ENCODE results near the gene SPPL2C. TPM values are rescaled to one million over a fixed set of nuclear protein-coding genes. Genes with fewer than 3 reads are reported as not detected.

Gene SPPL2C
- total RNA-seq, 1 experiment from 2014 or later, result not detected

DNA sequence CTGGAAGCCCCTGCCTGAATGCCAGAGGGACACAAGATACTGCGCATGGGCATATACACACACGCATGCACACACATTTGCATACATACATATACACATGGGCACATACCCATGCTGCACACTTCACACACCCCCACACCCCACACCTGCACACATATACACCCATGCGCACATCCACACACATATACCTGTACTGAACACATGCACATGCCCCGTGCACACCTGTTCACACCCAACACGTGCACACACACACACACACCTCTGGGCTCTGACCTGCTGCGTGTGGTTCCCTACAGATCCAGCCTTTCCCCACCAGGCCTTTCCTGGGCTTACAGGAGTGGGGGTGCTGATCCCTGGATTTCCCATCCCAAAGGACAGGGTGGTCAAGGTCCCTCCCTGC is 6.3 kb downstream of the SPPL2C start:
- Mint-ChIP-seq H3K4me3 (no peak overlapping the region), H3K27me3 (ENCODE audit: low read depth) (peaks cover 25% of the 10 kb centered on the region), H3K9me3 (0 out of 5 replicates have a peak, but pooled peaks cover 0 to 3% of the 10 kb centered on the region in 2 experiments), H3K4me1 (0 out of 4 replicates have a peak, but pooled peaks cover 0 to 3% of the 10 kb centered on the region in 2 experiments), H3K36me3 (ENCODE audit: insufficient read depth in 1 of 3, low read depth in 3 of 3) (no peaks in the 10 kb centered on the region), H3K27ac (no peak overlapping the region)
- Histone ChIP-seq H3K14ac (ENCODE audit: insufficient read depth, low read length) (no peak overlapping the region), H3K9ac (ENCODE audit: extremely low read depth, insufficient read length, low read length) (no peak overlapping the region), H2BK120ac (ENCODE audit: low read depth, low read length, poor library complexity, severe bottlenecking) (no peak overlapping the region), H3K9me3 (ENCODE audit: control insufficient read depth, low read depth, low read length) (no peaks in the 10 kb centered on the region), H2AFZ (ENCODE audit: low read length) (no peak overlapping the region), H3K4me2 (ENCODE audit: insufficient read depth, insufficient read length, low read length) (no peak overlapping the region), H3T11ph (ENCODE audit: low read length) (no peak overlapping the region), H4K8ac (replicated peaks; ENCODE audit: insufficient read length, low read depth, low read length) (no peak overlapping the region), H2AK5ac (ENCODE audit: insufficient read length, low read length) (no peak overlapping the region), H3K4me1 (ENCODE audit: insufficient read depth, low read length) (no peaks in the 10 kb centered on the region), H2BK20ac (ENCODE audit: low read depth, low read length, poor library complexity, severe bottlenecking) (no peak overlapping the region), H4K5ac (ENCODE audit: insufficient read length, low read depth, low read length) (no peak overlapping the region), H3K79me1 (ENCODE audit: insufficient read depth, low read depth, low read length, poor library complexity, severe bottlenecking) (no peaks in the 10 kb centered on the region), H3K27ac (ENCODE audit: insufficient read length, low read depth, low read length) (no peak overlapping the region), H4K20me1 (ENCODE audit: control insufficient read depth, insufficient read depth, insufficient read length) (no peaks in the 10 kb centered on the region), H3K79me2 (ENCODE audit: insufficient read depth, low read length) (no peaks in the 10 kb centered on the region), H3K23me2 (ENCODE audit: insufficient read length, low read depth, low read length, poor library complexity, severe bottlenecking) (no peaks in the 10 kb centered on the region), H2BK5ac (ENCODE audit: insufficient read length, low read length) (no peak overlapping the region), H3K56ac (ENCODE audit: insufficient read length, low read depth, low read length) (no peak overlapping the region), H2BK12ac (ENCODE audit: insufficient read length, low read depth, low read length) (no peak overlapping the region), H3K4ac (ENCODE audit: low read depth, low read length) (no peak overlapping the region), H4K91ac (ENCODE audit: insufficient read length, low read depth, low read length) (no peak overlapping the region), H3K18ac (ENCODE audit: insufficient read length, low read depth, low read length) (no peak overlapping the region), H3K23ac (ENCODE audit: insufficient read length, low read depth, low read length) (no peak overlapping the region), H2BK15ac (ENCODE audit: low read depth, low read length) (no peak overlapping the region), H3K27me3 (ENCODE audit: insufficient read depth, low read length) (peaks cover 3% of the 10 kb centered on the region; the same call in 1 of the 2 replicates)
- DNase-seq, result no peak
- no CpG with 5 or more reads among the region's 6 CpGs for WGBS (ENCODE audit: extremely low coverage, insufficient read length, low lambda C conversion rate)
- TF ChIP-seq, protein P1, sequence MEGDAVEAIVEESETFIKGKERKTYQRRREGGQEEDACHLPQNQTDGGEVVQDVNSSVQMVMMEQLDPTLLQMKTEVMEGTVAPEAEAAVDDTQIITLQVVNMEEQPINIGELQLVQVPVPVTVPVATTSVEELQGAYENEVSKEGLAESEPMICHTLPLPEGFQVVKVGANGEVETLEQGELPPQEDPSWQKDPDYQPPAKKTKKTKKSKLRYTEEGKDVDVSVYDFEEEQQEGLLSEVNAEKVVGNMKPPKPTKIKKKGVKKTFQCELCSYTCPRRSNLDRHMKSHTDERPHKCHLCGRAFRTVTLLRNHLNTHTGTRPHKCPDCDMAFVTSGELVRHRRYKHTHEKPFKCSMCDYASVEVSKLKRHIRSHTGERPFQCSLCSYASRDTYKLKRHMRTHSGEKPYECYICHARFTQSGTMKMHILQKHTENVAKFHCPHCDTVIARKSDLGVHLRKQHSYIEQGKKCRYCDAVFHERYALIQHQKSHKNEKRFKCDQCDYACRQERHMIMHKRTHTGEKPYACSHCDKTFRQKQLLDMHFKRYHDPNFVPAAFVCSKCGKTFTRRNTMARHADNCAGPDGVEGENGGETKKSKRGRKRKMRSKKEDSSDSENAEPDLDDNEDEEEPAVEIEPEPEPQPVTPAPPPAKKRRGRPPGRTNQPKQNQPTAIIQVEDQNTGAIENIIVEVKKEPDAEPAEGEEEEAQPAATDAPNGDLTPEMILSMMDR (conservative IDR thresholded peaks at IDR 0.05), result no peak
